SK-N-SH treated with all-trans-retinoic acid at 6 μM for 48 hours (cell line): Measurements from ENCODE around the gene IFNK.

Experiments
- GLIS3 ChIP-seq: fragments of 250-450 bp; sonication (Bioruptor Pico); IDR thresholded peaks from 2 replicates; pipeline ENCODE4 v1.5.0; 2020; ENCODE audit warnings: mild to moderate bottlenecking, moderate library complexity
- RARB ChIP-seq: fragments of 250-450 bp; sonication (Bioruptor Pico); IDR thresholded peaks from 2 replicates; pipeline ENCODE4 v1.8.0; 2021; ENCODE audit warnings: mild to moderate bottlenecking, moderate library complexity
- SNAI2 ChIP-seq: fragments of 250-450 bp; sonication (Bioruptor Pico); IDR thresholded peaks from 2 replicates; pipeline ENCODE4 v1.5.0; 2020; ENCODE audit warnings: mild to moderate bottlenecking, moderate library complexity
- ZNF565 ChIP-seq: fragments of 450-650 bp; formaldehyde crosslinking; conservative IDR thresholded peaks from 2 replicates; pipeline ENCODE4 v1.5.0; 2020; ENCODE audit warnings: low read depth, mild to moderate bottlenecking, moderate library complexity
- TF ChIP-seq, protein P1 (sequence below): fragments of 250-450 bp; sonication (Bioruptor Pico); IDR thresholded peaks from 2 replicates; pipeline ENCODE4 v1.8.0; 2020; ENCODE audit warnings: mild to moderate bottlenecking, moderate library complexity, borderline replicate concordance
- TF ChIP-seq, protein P2 (sequence below): fragments of 250-450 bp; sonication (Bioruptor Pico); IDR thresholded peaks from 2 replicates; pipeline ENCODE4 v1.5.1; 2020; ENCODE audit warnings: low read depth, mild to moderate bottlenecking, moderate library complexity

DNA sequence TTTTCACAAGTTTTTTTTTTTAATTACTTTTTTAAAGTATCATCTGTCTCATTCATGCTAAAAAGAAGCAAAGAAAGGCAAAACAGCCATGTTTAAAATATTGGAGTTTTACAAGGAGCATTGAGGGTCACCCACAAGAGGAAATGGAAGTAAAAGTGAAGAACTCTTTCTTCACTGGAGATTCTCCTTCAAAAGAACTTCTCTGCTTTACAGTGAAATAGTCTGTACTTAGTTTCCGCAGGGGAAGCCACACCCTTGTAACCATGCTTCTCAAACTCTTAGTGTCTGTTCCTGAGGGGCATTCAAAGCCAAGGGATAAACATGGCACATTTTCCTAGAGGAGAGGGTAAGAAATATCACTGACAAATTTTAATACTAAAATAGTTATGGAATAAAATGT, 40.6 kb downstream of the IFNK start:
- TF ChIP-seq, protein P1, sequence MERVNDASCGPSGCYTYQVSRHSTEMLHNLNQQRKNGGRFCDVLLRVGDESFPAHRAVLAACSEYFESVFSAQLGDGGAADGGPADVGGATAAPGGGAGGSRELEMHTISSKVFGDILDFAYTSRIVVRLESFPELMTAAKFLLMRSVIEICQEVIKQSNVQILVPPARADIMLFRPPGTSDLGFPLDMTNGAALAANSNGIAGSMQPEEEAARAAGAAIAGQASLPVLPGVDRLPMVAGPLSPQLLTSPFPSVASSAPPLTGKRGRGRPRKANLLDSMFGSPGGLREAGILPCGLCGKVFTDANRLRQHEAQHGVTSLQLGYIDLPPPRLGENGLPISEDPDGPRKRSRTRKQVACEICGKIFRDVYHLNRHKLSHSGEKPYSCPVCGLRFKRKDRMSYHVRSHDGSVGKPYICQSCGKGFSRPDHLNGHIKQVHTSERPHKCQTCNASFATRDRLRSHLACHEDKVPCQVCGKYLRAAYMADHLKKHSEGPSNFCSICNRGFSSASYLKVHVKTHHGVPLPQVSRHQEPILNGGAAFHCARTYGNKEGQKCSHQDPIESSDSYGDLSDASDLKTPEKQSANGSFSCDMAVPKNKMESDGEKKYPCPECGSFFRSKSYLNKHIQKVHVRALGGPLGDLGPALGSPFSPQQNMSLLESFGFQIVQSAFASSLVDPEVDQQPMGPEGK (CRISPR knock-in tag), result no peak
- TF ChIP-seq ZNF565 (no peak), SNAI2 (no peak), RARB (no peak), GLIS3 (CRISPR knock-in tag) (no peak)
- TF ChIP-seq, protein P2, sequence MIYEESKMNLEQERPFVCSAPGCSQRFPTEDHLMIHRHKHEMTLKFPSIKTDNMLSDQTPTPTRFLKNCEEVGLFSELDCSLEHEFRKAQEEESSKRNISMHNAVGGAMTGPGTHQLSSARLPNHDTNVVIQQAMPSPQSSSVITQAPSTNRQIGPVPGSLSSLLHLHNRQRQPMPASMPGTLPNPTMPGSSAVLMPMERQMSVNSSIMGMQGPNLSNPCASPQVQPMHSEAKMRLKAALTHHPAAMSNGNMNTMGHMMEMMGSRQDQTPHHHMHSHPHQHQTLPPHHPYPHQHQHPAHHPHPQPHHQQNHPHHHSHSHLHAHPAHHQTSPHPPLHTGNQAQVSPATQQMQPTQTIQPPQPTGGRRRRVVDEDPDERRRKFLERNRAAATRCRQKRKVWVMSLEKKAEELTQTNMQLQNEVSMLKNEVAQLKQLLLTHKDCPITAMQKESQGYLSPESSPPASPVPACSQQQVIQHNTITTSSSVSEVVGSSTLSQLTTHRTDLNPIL (CRISPR knock-in tag), result no peak
